Astrocyte (in vitro differentiated cells and primary cell): ENCODE measurements around the gene TICRR. TPM values are rescaled to one million over a fixed set of nuclear protein-coding genes. Genes with fewer than 3 reads are reported as not detected.

Source experiments
- DNase-seq: peaks from one replicate; pipeline ENCODE4 v3.0.0-alpha.2; 2010; ENCODE audit warnings: low read depth
- FAIRE-seq: peaks from 2 replicates; lab custom pipeline; 2011; peaks lifted over from hg19 to GRCh38; lab: Jason Lieb, UNC
- H2AFZ ChIP-seq: 2 replicates; pipeline ENCODE4 v1.6.0; 2012; ENCODE audit warnings: low read depth, low read length, inconsistent platforms
- H3K27ac ChIP-seq: 2 replicates; pipeline ENCODE4 v1.5.1; 2011; ENCODE audit warnings: low read depth, low read length, inconsistent platforms
- H3K27me3 ChIP-seq: 2 replicates; pipeline ENCODE4 v1.6.0; 2011; ENCODE audit warnings: low read length, inconsistent platforms; ENCODE audit not compliant: insufficient read depth
- H3K36me3 ChIP-seq: 2 replicates; pipeline ENCODE4 v1.5.1; 2011; ENCODE audit warnings: low read length, inconsistent platforms; ENCODE audit not compliant: insufficient read depth
- H3K4me1 ChIP-seq: 2 replicates; pipeline ENCODE4 v1.5.1; 2011; ENCODE audit warnings: low read length, inconsistent platforms; ENCODE audit not compliant: insufficient read depth
- H3K4me2 ChIP-seq: 2 replicates; pipeline ENCODE4 v1.6.0; 2012; ENCODE audit warnings: low read length, inconsistent platforms
- H3K4me3 ChIP-seq: 2 replicates; pipeline ENCODE4 v1.5.1; 2011; ENCODE audit warnings: low read depth, mild to moderate bottlenecking, low read length, inconsistent platforms; ENCODE audit not compliant: insufficient read depth
- H3K79me2 ChIP-seq: 2 replicates; pipeline ENCODE4 v1.6.0; 2012; ENCODE audit warnings: mild to moderate bottlenecking, low read length, inconsistent platforms; ENCODE audit not compliant: insufficient read depth
- H3K9ac ChIP-seq: 2 replicates; pipeline ENCODE4 v1.6.0; 2012; ENCODE audit warnings: mild to moderate bottlenecking, low read length, inconsistent platforms
- H3K9me3 ChIP-seq: 2 replicates; pipeline ENCODE4 v1.5.1; 2012; ENCODE audit warnings: low read depth, mild to moderate bottlenecking, low read length, inconsistent platforms; ENCODE audit not compliant: insufficient read depth
- H4K20me1 ChIP-seq: 2 replicates; pipeline ENCODE4 v1.6.0; 2012; ENCODE audit warnings: low read length, inconsistent platforms; ENCODE audit not compliant: insufficient read depth
- H3K27ac Mint-ChIP-seq: one replicate; pipeline ENCODE4 v1.8.0; 2021; ENCODE audit warnings: mild to moderate bottlenecking, mixed read lengths; ENCODE audit not compliant: unreplicated experiment
- H3K27me3 Mint-ChIP-seq: one replicate; pipeline ENCODE4 v1.8.0; 2021; ENCODE audit warnings: low read depth, mixed read lengths; ENCODE audit not compliant: unreplicated experiment
- H3K36me3 Mint-ChIP-seq: one replicate; pipeline ENCODE4 v1.8.0; 2021; ENCODE audit warnings: low read depth, mixed read lengths; ENCODE audit not compliant: unreplicated experiment
- H3K4me1 Mint-ChIP-seq: one replicate; pipeline ENCODE4 v1.8.0; 2021; ENCODE audit warnings: low read depth, mixed read lengths; ENCODE audit not compliant: unreplicated experiment
- H3K4me3 Mint-ChIP-seq: one replicate; pipeline ENCODE4 v1.8.0; 2021; ENCODE audit warnings: mild to moderate bottlenecking, moderate library complexity, mixed read lengths; ENCODE audit not compliant: unreplicated experiment
- H3K9me3 Mint-ChIP-seq: one replicate; pipeline ENCODE4 v1.8.0; 2021; ENCODE audit warnings: mild to moderate bottlenecking, mixed read lengths; ENCODE audit not compliant: unreplicated experiment
- EZH2 ChIP-seq: IDR thresholded peaks from 2 replicates; pipeline ENCODE4 v1.6.1; 2012; ENCODE audit warnings: mild to moderate bottlenecking, low read length, inconsistent platforms; ENCODE audit not compliant: insufficient read depth
- total RNA-seq: library from RNA; stranded (reverse); gene quantifications from 2 replicates; pipeline ENCODE4 v1.2.1, GENCODE V29; 2021
- TF ChIP-seq, protein P1 (sequence below): IDR thresholded peaks from 2 replicates; pipeline ENCODE4 v1.5.1; 2011; ENCODE audit warnings: low read depth, mild to moderate bottlenecking, inconsistent platforms, low read length, moderate library complexity; ENCODE audit not compliant: insufficient read depth

TICRR gene
- total RNA-seq, 1 donor from 2014 or later: 2.9 TPM

GRCh38 chr15:89660556-89660955 lies 85.3 kb downstream of the TICRR start:
- Mint-ChIP-seq H3K36me3 (no peaks in the 10 kb centered on the region), H3K27me3 (peaks cover 15% of the 10 kb centered on the region), H3K4me3 (no peak overlapping the region), H3K4me1 (peaks cover 6% of the 10 kb centered on the region), H3K27ac (no peak overlapping the region), H3K9me3 (peaks cover 2% of the 10 kb centered on the region)
- no peak overlapping the region for H3K27ac ChIP-seq
- H3K79me2 ChIP-seq: no peaks in the 10 kb centered on the region
- no peak overlapping the region for H3K9ac ChIP-seq
- no peaks in the 10 kb centered on the region for H4K20me1 ChIP-seq
- no peak for TF ChIP-seq EZH2
- TF ChIP-seq, protein P1, sequence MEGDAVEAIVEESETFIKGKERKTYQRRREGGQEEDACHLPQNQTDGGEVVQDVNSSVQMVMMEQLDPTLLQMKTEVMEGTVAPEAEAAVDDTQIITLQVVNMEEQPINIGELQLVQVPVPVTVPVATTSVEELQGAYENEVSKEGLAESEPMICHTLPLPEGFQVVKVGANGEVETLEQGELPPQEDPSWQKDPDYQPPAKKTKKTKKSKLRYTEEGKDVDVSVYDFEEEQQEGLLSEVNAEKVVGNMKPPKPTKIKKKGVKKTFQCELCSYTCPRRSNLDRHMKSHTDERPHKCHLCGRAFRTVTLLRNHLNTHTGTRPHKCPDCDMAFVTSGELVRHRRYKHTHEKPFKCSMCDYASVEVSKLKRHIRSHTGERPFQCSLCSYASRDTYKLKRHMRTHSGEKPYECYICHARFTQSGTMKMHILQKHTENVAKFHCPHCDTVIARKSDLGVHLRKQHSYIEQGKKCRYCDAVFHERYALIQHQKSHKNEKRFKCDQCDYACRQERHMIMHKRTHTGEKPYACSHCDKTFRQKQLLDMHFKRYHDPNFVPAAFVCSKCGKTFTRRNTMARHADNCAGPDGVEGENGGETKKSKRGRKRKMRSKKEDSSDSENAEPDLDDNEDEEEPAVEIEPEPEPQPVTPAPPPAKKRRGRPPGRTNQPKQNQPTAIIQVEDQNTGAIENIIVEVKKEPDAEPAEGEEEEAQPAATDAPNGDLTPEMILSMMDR: no peak
- FAIRE-seq: no peak
- H2AFZ ChIP-seq: no peak overlapping the region
- H3K36me3 ChIP-seq: no peaks in the 10 kb centered on the region
- H3K4me2 ChIP-seq: no peak overlapping the region
- no peak for DNase-seq
- H3K9me3 ChIP-seq: no peaks in the 10 kb centered on the region
- H3K4me3 ChIP-seq: no peak overlapping the region
- H3K4me1 ChIP-seq: peaks cover 15% of the 10 kb centered on the region
- no peaks in the 10 kb centered on the region for H3K27me3 ChIP-seq

GRCh38 chr15:89662893-89663626 lies 87.8 kb downstream of the TICRR start:
- H3K36me3 Mint-ChIP-seq: no peaks in the 10 kb centered on the region
- Histone ChIP-seq H3K4me2 (peak overlapping the region; percentile 60), H3K27me3 (peaks cover 3% of the 10 kb centered on the region), H3K4me1 (peaks cover 19% of the 10 kb centered on the region), H2AFZ (peak overlapping the region; percentile 83), H3K9ac (peak overlapping the region; percentile 53), H4K20me1 (no peaks in the 10 kb centered on the region), H3K79me2 (no peaks in the 10 kb centered on the region), H3K9me3 (no peaks in the 10 kb centered on the region), H3K27ac (peak overlapping the region; percentile 61), H3K36me3 (no peaks in the 10 kb centered on the region), H3K4me3 (peak overlapping the region; percentile 39)
- peaks cover 2% of the 10 kb centered on the region for H3K9me3 Mint-ChIP-seq
- peaks cover 15% of the 10 kb centered on the region for H3K27me3 Mint-ChIP-seq
- no peak overlapping the region for H3K4me3 Mint-ChIP-seq
- peak; percentile 64 for FAIRE-seq
- peak overlapping the region; percentile 62 for H3K27ac Mint-ChIP-seq
- TF ChIP-seq, protein P1: no peak
- no peak for TF ChIP-seq EZH2
- peak; percentile 88 for DNase-seq
- peaks cover 6% of the 10 kb centered on the region for H3K4me1 Mint-ChIP-seq
